Measurements from ENCODE around the gene TBC1D3B. TPM values are rescaled to one million over a fixed set of nuclear protein-coding genes. Genes with fewer than 3 reads are reported as not detected.

Gene TBC1D3B
- total RNA-seq, 1 experiment from 2014 or later, result 11.3 TPM

DNA sequence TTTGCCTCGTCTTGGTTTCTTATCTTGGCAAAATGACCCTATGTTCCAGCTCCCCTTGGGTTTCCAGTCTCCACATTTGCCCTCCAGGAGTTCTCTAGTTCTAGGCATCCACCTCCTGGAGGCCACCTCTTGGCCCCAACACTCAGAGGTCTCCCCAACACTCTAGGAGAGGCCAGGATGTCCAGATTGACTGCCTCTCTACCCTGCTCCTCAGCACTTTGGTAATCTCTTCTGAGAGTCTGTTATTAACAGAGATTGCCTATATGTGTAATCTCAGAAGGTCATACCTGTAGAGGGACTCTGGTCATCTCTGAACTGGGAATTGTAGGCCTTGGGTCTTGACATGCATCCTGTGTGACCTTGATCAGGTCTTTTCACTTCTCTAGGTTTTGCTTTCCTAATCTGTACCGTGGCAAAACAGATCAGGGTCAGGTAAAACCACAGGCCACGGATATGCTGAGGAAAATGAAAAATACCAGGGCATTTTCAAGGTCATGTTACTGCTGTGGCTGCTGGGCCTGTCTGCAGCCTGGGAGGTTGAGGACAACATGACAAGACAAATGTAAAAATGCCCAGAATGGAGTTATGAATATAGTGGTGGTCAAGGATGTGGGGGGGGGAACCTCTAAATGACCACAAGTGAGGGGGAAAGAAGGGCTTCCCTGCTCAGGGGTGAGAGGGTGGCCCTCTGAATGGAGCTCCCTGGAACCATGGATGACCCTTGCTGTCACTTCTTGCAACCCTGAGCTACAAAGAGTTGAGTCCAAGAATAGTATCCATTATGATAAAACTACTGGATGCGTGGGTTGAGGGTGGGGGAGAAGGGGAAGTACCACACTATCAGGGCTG, 29.4 kb upstream of the TBC1D3B start (continued):
- TF ChIP-seq, protein P1, sequence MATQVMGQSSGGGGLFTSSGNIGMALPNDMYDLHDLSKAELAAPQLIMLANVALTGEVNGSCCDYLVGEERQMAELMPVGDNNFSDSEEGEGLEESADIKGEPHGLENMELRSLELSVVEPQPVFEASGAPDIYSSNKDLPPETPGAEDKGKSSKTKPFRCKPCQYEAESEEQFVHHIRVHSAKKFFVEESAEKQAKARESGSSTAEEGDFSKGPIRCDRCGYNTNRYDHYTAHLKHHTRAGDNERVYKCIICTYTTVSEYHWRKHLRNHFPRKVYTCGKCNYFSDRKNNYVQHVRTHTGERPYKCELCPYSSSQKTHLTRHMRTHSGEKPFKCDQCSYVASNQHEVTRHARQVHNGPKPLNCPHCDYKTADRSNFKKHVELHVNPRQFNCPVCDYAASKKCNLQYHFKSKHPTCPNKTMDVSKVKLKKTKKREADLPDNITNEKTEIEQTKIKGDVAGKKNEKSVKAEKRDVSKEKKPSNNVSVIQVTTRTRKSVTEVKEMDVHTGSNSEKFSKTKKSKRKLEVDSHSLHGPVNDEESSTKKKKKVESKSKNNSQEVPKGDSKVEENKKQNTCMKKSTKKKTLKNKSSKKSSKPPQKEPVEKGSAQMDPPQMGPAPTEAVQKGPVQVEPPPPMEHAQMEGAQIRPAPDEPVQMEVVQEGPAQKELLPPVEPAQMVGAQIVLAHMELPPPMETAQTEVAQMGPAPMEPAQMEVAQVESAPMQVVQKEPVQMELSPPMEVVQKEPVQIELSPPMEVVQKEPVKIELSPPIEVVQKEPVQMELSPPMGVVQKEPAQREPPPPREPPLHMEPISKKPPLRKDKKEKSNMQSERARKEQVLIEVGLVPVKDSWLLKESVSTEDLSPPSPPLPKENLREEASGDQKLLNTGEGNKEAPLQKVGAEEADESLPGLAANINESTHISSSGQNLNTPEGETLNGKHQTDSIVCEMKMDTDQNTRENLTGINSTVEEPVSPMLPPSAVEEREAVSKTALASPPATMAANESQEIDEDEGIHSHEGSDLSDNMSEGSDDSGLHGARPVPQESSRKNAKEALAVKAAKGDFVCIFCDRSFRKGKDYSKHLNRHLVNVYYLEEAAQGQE (IDR thresholded peaks at IDR 0.05; ENCODE audit: low read depth), result no peak
- TF ChIP-seq, protein P2, sequence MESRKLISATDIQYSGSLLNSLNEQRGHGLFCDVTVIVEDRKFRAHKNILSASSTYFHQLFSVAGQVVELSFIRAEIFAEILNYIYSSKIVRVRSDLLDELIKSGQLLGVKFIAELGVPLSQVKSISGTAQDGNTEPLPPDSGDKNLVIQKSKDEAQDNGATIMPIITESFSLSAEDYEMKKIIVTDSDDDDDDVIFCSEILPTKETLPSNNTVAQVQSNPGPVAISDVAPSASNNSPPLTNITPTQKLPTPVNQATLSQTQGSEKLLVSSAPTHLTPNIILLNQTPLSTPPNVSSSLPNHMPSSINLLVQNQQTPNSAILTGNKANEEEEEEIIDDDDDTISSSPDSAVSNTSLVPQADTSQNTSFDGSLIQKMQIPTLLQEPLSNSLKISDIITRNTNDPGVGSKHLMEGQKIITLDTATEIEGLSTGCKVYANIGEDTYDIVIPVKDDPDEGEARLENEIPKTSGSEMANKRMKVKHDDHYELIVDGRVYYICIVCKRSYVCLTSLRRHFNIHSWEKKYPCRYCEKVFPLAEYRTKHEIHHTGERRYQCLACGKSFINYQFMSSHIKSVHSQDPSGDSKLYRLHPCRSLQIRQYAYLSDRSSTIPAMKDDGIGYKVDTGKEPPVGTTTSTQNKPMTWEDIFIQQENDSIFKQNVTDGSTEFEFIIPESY (IDR thresholded peaks at IDR 0.05; ENCODE audit: extremely low read depth, insufficient replicate concordance, low read length), result no peak
- TF ChIP-seq ELF1 (IDR thresholded peaks at IDR 0.05; ENCODE audit: borderline replicate concordance, low read depth) (no peak), EZH2phosphoT487 (IDR thresholded peaks at IDR 0.05; ENCODE audit: borderline replicate concordance) (no peak), RAD21 (IDR thresholded peaks at IDR 0.05; ENCODE audit: low read depth) (no peak), TCF7L2 (IDR thresholded peaks at IDR 0.05; ENCODE audit: borderline replicate concordance, extremely low read depth, insufficient read depth, insufficient read length) (no peak)
